Peyer's patch (tissue), 4 donors: ENCODE measurements around the gene LDLRAD4. TPM values are rescaled to one million over a fixed set of nuclear protein-coding genes. Genes with fewer than 3 reads are reported as not detected.

Experiments used
- DNase-seq, 3 donors: peaks; one replicate each; pipeline ENCODE4 v3.0.0-alpha.2; 2017 to 2019
- H3K27ac ChIP-seq, 4 donors: fragments of 200-600 bp; sonication (generic); one replicate each; pipeline ENCODE4 v1.5.1; 2016 to 2019
- H3K27me3 ChIP-seq, 2 donors: fragments of 200-600 bp; sonication (generic); one replicate each; pipeline ENCODE4 v1.5.1; 2019
- H3K36me3 ChIP-seq, 3 donors: fragments of 200-600 bp; sonication (generic); one replicate each; pipeline ENCODE4 v1.5.1; 2016 to 2019
- H3K4me1 ChIP-seq, 4 donors: fragments of 200-600 bp; sonication (generic); one replicate each; pipeline ENCODE4 v1.5.1; 2016 to 2019
- H3K4me3 ChIP-seq, 4 donors: fragments of 200-600 bp; sonication (generic); 1 replicate in 3 of 4; 2 replicates in 1 of 4; pipeline ENCODE4 v1.5.1; 2016 to 2019; ENCODE audit warnings: mild to moderate bottlenecking in 1 of 4
- H3K9me3 ChIP-seq, 4 donors: fragments of 200-600 bp; sonication (generic); one replicate each; pipeline ENCODE4 v1.5.1; 2016 to 2019; ENCODE audit warnings: mild to moderate bottlenecking in 1 of 4
- POLR2A ChIP-seq, 2 donors: fragments of 450-650 bp; IDR thresholded peaks; one replicate each; pipeline ENCODE4 v1.5.1; 2017; ENCODE audit warnings: antibody characterized with exemption in 2 of 2, mild to moderate bottlenecking in 2 of 2, moderate library complexity in 2 of 2
- total RNA-seq, 4 donors: library from RNA; depleted of rRNA; stranded (reverse); fragments of >200 nt; gene quantifications; one replicate each; pipeline ENCODE4 v1.1.0, GENCODE V29; 2016
- TF ChIP-seq, protein P1 (sequence below), 6 experiments: fragments of 450-650 bp in 4 of 6; fragments of 200-600 bp in 2 of 6; sonication (generic) in 1 of 6; IDR thresholded peaks; one replicate each; pipeline ENCODE4 v1.5.1; 2017 to 2019; ENCODE audit warnings: antibody characterized with exemption in 6 of 6, mild to moderate bottlenecking in 3 of 6, moderate library complexity in 1 of 6

The LDLRAD4 gene
- total RNA-seq, 4 donors from 2014 or later: 24.8 to 128 (median 50.0) TPM

DNA sequence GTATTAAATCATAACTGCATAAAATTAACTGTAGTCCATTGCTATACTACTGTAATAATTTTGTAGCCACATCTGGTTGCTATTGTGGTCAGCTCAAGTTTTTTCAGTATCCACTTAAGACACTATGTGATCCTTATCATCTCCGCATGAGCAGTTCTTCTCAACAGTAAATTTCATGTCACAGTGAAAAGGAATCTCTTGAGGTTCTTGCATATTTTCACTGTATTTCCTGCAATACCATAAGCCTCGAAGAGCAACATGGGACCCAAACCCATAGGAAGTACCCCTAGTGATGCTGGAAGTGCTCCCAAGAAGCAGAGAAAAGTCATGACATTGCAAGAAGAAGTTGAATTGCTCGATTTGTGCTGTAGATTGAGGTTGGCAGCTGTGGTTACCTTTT, 86.7 kb downstream of the LDLRAD4 start:
- no peak overlapping the region for H3K27ac ChIP-seq
- TF ChIP-seq, protein P1, sequence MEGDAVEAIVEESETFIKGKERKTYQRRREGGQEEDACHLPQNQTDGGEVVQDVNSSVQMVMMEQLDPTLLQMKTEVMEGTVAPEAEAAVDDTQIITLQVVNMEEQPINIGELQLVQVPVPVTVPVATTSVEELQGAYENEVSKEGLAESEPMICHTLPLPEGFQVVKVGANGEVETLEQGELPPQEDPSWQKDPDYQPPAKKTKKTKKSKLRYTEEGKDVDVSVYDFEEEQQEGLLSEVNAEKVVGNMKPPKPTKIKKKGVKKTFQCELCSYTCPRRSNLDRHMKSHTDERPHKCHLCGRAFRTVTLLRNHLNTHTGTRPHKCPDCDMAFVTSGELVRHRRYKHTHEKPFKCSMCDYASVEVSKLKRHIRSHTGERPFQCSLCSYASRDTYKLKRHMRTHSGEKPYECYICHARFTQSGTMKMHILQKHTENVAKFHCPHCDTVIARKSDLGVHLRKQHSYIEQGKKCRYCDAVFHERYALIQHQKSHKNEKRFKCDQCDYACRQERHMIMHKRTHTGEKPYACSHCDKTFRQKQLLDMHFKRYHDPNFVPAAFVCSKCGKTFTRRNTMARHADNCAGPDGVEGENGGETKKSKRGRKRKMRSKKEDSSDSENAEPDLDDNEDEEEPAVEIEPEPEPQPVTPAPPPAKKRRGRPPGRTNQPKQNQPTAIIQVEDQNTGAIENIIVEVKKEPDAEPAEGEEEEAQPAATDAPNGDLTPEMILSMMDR (IDR thresholded peaks at IDR 0.05): no peak
- TF ChIP-seq POLR2A (IDR thresholded peaks at IDR 0.05): no peak
- no peaks in the 10 kb centered on the region for H3K27me3 ChIP-seq
- H3K4me3 ChIP-seq: no peak overlapping the region
- H3K9me3 ChIP-seq: no peaks in the 10 kb centered on the region
- H3K4me1 ChIP-seq: peaks cover 0 to 12% (median 0%) of the 10 kb centered on the region in 4 donors
- DNase-seq: no peak
- no peaks in the 10 kb centered on the region for H3K36me3 ChIP-seq

DNA sequence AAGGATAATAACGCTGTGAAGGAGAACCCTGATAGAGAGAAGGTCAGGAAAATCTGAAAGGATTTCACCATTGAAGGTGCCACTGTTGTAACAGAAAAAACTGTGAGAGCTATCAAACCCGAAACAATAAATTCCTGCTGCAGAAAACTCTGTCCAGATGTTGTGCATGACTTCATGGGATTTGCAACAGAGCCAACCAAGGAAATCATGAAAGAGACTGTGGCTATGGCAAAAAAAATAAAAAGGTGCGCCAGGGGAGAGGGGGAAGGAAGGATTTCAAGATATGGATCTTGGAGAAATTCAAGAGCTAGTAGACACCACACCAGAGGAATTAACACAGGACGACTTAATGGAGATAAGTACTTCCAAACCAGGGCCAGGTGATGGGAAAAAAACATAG, 88.0 kb downstream of the LDLRAD4 start:
- Histone ChIP-seq H3K9me3 (no peaks in the 10 kb centered on the region), H3K36me3 (peaks cover 0 to 3% (median 0%) of the 10 kb centered on the region in 3 donors), H3K4me1 (peaks cover 0 to 12% (median 0%) of the 10 kb centered on the region in 4 donors), H3K27me3 (no peaks in the 10 kb centered on the region), H3K27ac (no peak overlapping the region), H3K4me3 (no peak overlapping the region)
- DNase-seq: no peak
- TF ChIP-seq, protein P1 (IDR thresholded peaks at IDR 0.05): no peak
- TF ChIP-seq POLR2A (IDR thresholded peaks at IDR 0.05): no peak

- H3K36me3 ChIP-seq: peaks cover 0 to 3% (median 0%) of the 10 kb centered on the region in 3 donors
- TF ChIP-seq POLR2A (IDR thresholded peaks at IDR 0.05): no peak
- TF ChIP-seq, protein P1 (IDR thresholded peaks at IDR 0.05): no peak
- no peaks in the 10 kb centered on the region for H3K4me1 ChIP-seq
- DNase-seq: no peak
- no peaks in the 10 kb centered on the region for H3K27me3 ChIP-seq
- no peak overlapping the region for H3K27ac ChIP-seq
- H3K4me3 ChIP-seq: no peak overlapping the region
- no peaks in the 10 kb centered on the region for H3K9me3 ChIP-seq
Measured at GRCh38 chr18:13308369-13308768, 89.8 kb downstream of the LDLRAD4 start.

GRCh38 chr18:13309031-13309747, 90.6 kb downstream of the LDLRAD4 start:
- DNase-seq: no peak
- no peak overlapping the region for H3K27ac ChIP-seq
- no peak for TF ChIP-seq POLR2A (IDR thresholded peaks at IDR 0.05)
- TF ChIP-seq, protein P1 (IDR thresholded peaks at IDR 0.05): no peak

DNA sequence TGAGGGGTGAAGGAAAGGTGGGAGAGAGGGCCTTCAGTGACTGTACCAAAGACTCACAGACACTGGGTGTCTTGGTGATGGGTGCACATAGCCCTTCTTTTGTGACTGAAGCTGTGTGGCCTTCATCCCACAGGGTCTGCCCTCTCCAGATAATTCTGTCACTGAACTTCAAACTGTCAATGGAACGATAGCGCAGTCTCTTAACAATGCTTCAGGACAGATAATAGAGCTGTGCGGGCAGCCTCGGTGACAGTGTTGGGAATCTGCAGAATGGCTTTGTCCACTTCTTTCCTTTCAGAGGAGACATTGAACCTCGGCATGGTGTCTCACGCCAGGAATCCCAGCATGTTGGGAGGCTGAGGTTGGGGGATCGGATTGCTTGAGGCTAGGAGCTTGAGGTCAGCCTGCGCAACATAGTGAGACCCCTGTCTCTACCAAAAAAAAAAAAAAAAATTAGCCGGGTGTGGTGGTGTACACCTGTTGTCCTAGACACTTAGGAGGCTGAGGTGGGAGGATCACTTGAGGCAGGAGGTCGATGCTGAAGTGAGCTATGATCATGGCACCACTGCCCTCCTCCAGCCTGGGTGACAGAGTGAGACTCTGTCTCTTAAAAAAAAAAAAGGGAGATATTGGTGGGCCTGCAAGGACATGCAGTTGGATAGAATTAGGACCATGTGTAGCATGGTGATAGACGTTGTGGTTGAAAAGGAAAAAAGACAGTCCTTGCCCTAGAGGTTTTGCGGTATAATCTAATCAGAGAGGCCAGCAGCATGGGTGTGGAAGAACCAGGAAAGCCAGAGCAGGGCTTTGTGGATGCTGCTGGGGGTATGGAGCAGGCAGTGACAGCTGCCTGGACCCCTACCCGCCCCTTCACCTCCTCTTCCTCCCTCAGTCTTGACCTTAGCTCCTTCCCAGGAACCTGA, 91.4 kb downstream of the LDLRAD4 start:
- no peak overlapping the region for H3K27ac ChIP-seq
- H3K36me3 ChIP-seq: peaks cover 0 to 4% (median 0%) of the 10 kb centered on the region in 3 donors
- no peaks in the 10 kb centered on the region for H3K4me1 ChIP-seq
- H3K27me3 ChIP-seq: no peaks in the 10 kb centered on the region
- no peak for DNase-seq
- H3K9me3 ChIP-seq: no peaks in the 10 kb centered on the region
- no peak overlapping the region for H3K4me3 ChIP-seq
- no peak for TF ChIP-seq POLR2A (IDR thresholded peaks at IDR 0.05)
- TF ChIP-seq, protein P1 (IDR thresholded peaks at IDR 0.05): no peak

More at GRCh38 chr18:13309031-13309747, 90.6 kb downstream of the LDLRAD4 start:
- H3K4me1 ChIP-seq: no peaks in the 10 kb centered on the region
- no peaks in the 10 kb centered on the region for H3K9me3 ChIP-seq
- no peak overlapping the region for H3K4me3 ChIP-seq
- no peaks in the 10 kb centered on the region for H3K27me3 ChIP-seq
- peaks cover 0 to 3% (median 0%) of the 10 kb centered on the region in 3 donors for H3K36me3 ChIP-seq
